ENCODE results near the gene LSM3. TPM values are rescaled to one million over a fixed set of nuclear protein-coding genes. Genes with fewer than 3 reads are reported as not detected.

LSM3 gene
- total and polyA plus RNA-seq, 7 donors = 8.0 to 20.4 (median 16.5) TPM

DNA sequence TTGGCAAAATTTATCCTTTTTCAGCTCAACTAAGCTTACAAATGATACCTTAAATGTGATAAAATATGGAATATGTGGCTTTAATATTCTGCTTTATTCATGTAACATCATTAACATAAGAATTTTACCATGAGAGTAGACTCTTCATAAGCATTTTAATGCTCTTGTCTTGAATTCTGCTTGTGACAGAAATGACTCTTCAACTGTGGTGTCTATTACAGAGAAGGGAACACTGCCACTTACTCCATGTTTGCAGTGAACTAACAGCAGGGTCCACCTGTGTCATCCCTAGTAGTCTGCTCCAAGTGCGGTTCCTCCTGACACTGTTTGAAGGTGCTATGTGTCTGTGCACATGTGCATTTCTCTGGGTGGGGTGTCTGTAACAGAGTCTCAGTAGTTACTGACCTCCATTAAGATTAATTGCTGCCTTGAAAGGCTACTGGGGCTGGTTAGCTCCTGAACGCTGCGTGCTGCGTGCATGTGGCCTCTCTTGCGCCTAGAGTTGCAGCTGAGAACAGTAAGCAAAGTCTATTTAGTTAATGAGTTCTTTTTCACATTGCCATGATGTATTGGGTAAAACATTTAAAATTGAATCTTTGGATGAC lies 8.3 kb downstream of the LSM3 start:
- no peaks in the 10 kb centered on the region for H3K27me3 ChIP-seq

DNA sequence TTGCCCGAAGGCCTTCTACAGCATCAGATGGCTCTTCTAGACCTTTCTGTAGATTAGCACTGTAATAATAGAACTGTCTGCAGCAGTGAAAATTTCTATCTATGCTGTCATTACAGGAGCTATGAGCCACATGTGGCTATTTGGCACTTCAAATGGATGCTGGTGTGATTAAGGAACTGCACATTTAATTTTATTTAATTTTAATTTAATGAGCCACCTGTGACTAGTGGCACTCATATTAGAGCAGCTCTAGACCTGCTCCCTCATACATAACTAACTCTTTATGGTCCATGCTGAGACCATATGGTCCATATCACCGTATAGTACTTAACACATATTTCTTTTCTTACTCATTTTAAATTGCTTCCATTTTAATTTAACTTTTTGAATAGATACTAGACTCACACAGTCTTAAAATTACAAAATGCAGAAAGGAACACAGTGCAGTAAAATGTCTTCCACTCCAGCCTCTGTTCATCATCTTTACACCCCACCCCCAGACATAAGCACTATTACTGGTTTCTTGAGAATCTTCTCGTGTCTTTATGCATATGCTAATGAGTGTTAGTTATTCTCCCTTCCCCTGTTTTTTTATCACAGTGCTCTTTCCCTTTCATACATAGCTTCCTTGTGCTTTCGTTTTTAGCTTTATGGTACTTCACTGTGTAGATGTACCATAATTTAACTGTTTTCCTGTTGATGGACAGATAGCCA lies 9.6 kb downstream of the LSM3 start:
- WGBS, 2 donors = 66 to 71% methylated on average over 4 of the region's 4 CpGs

More for the DNA sequence above, 8.3 kb downstream of the LSM3 start:
- no peak for DNase-seq
- intact Hi-C loops (cut with DNase I) = no loop called here
- H3K4me1 ChIP-seq = no peaks in the 10 kb centered on the region
- no peaks in the 10 kb centered on the region for H3K9me3 ChIP-seq
- no peak overlapping the region for H3K27ac ChIP-seq
- 97% methylated on average over 5 of the region's 5 CpGs for WGBS, 2 donors
- TF ChIP-seq POLR2A (IDR thresholded peaks at IDR 0.05) (no peak), EP300 (IDR thresholded peaks at IDR 0.05) (no peak), POLR2AphosphoS5 (IDR thresholded peaks at IDR 0.05) (no peak)
- TF ChIP-seq, protein P1, sequence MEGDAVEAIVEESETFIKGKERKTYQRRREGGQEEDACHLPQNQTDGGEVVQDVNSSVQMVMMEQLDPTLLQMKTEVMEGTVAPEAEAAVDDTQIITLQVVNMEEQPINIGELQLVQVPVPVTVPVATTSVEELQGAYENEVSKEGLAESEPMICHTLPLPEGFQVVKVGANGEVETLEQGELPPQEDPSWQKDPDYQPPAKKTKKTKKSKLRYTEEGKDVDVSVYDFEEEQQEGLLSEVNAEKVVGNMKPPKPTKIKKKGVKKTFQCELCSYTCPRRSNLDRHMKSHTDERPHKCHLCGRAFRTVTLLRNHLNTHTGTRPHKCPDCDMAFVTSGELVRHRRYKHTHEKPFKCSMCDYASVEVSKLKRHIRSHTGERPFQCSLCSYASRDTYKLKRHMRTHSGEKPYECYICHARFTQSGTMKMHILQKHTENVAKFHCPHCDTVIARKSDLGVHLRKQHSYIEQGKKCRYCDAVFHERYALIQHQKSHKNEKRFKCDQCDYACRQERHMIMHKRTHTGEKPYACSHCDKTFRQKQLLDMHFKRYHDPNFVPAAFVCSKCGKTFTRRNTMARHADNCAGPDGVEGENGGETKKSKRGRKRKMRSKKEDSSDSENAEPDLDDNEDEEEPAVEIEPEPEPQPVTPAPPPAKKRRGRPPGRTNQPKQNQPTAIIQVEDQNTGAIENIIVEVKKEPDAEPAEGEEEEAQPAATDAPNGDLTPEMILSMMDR (IDR thresholded peaks at IDR 0.05) = no peak
- peaks cover 3 to 70% (median 8%) of the 10 kb centered on the region in 4 donors for H3K36me3 ChIP-seq
- no peak overlapping the region for H3K4me3 ChIP-seq

DNA sequence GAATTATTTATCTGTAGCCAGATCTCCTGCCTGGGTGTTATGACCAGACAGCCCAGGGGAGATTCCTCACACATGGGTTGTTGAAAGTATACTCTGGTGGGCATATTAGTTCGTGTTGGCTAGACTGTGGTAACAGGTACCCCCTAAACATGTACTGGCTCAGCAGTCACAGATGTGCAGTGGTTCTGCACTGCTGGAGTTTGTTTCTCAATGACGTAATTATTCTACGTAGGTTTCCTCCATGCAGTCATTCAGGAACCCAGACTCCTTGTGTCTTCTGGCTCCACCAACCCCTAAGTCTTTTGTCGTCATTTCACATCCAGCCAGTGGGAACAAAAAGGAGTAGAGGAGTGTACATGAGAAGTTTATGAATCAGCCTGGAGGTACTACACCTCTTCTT lies 16.2 kb downstream of the LSM3 start:
- no peak overlapping the region for H3K27ac ChIP-seq
- H3K4me1 ChIP-seq = no peaks in the 10 kb centered on the region
- peaks cover 0 to 25% (median 17%) of the 10 kb centered on the region in 4 donors for H3K36me3 ChIP-seq
- H3K4me3 ChIP-seq = no peak overlapping the region
- H3K27me3 ChIP-seq = no peaks in the 10 kb centered on the region
- 92 to 93% methylated on average over 4 of the region's 4 CpGs for WGBS, 2 donors
- TF ChIP-seq EP300 (IDR thresholded peaks at IDR 0.05) (no peak), POLR2AphosphoS5 (IDR thresholded peaks at IDR 0.05) (no peak), POLR2A (IDR thresholded peaks at IDR 0.05) (no peak)
- TF ChIP-seq, protein P1 (IDR thresholded peaks at IDR 0.05) = no peak
- intact Hi-C loops (cut with DNase I) = no loop called here
- H3K9me3 ChIP-seq = no peaks in the 10 kb centered on the region
- no peak for DNase-seq

More for the DNA sequence above, 9.6 kb downstream of the LSM3 start:
- intact Hi-C loops (cut with DNase I) = no loop called here
- TF ChIP-seq POLR2AphosphoS5 (IDR thresholded peaks at IDR 0.05) (no peak), POLR2A (IDR thresholded peaks at IDR 0.05) (no peak), EP300 (IDR thresholded peaks at IDR 0.05) (no peak)
- TF ChIP-seq, protein P1 (IDR thresholded peaks at IDR 0.05) = no peak
- Histone ChIP-seq H3K4me3 (no peak overlapping the region), H3K9me3 (no peaks in the 10 kb centered on the region), H3K27ac (no peak overlapping the region), H3K4me1 (no peaks in the 10 kb centered on the region), H3K27me3 (no peaks in the 10 kb centered on the region), H3K36me3 (peaks cover 3 to 57% (median 6%) of the 10 kb centered on the region in 4 donors)
- DNase-seq = no peak

DNA sequence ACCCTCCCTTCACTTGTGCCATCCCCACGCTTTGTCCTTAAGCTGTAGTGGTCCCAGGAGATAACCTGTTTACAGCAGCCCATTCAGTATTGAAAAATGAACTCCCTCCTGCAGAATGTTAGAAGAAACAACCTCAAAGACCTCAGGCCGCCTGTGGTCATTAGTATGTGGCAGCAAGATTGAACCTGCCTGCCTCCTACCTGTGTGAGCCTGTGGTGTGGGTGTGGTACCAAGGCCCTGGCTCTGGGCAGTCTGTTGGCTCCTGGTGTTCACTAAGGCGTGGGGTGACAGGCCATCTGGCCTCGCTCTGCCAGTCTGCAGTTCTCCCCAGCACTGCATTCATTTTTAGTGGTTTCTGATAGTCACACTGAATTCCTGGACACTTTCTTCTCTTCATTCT lies 21.0 kb downstream of the LSM3 start:
- 79 to 80% methylated on average over 4 of the region's 4 CpGs for WGBS, 2 donors
- Histone ChIP-seq H3K36me3 (peaks cover 0 to 28% (median 17%) of the 10 kb centered on the region in 4 donors), H3K4me1 (no peaks in the 10 kb centered on the region), H3K27me3 (no peaks in the 10 kb centered on the region), H3K27ac (no peak overlapping the region), H3K4me3 (no peak overlapping the region), H3K9me3 (no peaks in the 10 kb centered on the region)
- TF ChIP-seq POLR2A (IDR thresholded peaks at IDR 0.05) (no peak), EP300 (IDR thresholded peaks at IDR 0.05) (no peak), POLR2AphosphoS5 (IDR thresholded peaks at IDR 0.05) (no peak)
- TF ChIP-seq, protein P1 (IDR thresholded peaks at IDR 0.05) = no peak
- intact Hi-C loops (cut with DNase I) = no loop called here
- no peak for DNase-seq

Measured in sigmoid colon (tissue), 7 donors.